PC-3 (cell line): ENCODE results near the gene AGPAT4. TPM values are rescaled to one million over a fixed set of nuclear protein-coding genes. Genes with fewer than 3 reads are reported as not detected.

Experiments
- ATAC-seq: fragments of 200-7000 bp; cut with Tn5 transposase; 2 replicates; pipeline ENCODE4 v1.9.1; 2020; ENCODE audit warnings: mild to moderate bottlenecking, moderate library complexity
- BruUV-seq: library from RNA; stranded (reverse); fragments of 400-500 nt; replicated peaks from 2 replicates; lab custom pipeline; 2021; lab: Mats Ljungman, UMichigan
- CTCF ChIA-PET: fragments of 300-600 bp; sonication (Branson Sonifier 250); formaldehyde crosslinking; loops from one replicate; lab custom pipeline; 2022; ENCODE audit warnings: antibody characterized with exemption; lab: Charles Lee
- POLR2A ChIA-PET: fragments of 300-600 bp; sonication (Branson Sonifier 250); formaldehyde crosslinking; loops from one replicate; lab custom pipeline; 2022; ENCODE audit warnings: antibody characterized with exemption; ENCODE audit not compliant: unreplicated experiment; lab: Charles Lee
- DNase-seq: peaks from one replicate; pipeline ENCODE4 v3.0.0-alpha.2; 2015
- H2AFZ ChIP-seq: fragments of 300-600 bp; sonication (generic); 2 replicates; pipeline ENCODE4 v1.6.0; 2016; ENCODE audit warnings: antibody characterized with exemption, low read length
- H3F3A ChIP-seq: fragments of 300-600 bp; sonication (generic); one replicate; pipeline ENCODE4 v1.6.0; 2017; ENCODE audit warnings: antibody characterized with exemption, low read length, control low read depth, mild to moderate bottlenecking; ENCODE audit not compliant: unreplicated experiment
- H3K27ac ChIP-seq: fragments of 300-600 bp; sonication (generic); 2 replicates; pipeline ENCODE4 v1.5.1; 2016; ENCODE audit warnings: mild to moderate bottlenecking, low read length
- H3K27me3 ChIP-seq: fragments of 300-600 bp; sonication (generic); 2 replicates; pipeline ENCODE4 v1.6.1; 2016; ENCODE audit warnings: low read length, mixed read lengths
- H3K36me3 ChIP-seq: fragments of 300-600 bp; sonication (generic); 2 replicates; pipeline ENCODE4 v1.6.1; 2016; ENCODE audit warnings: low read depth, mixed run types, low read length, mixed read lengths
- H3K4me1 ChIP-seq: fragments of 300-600 bp; sonication (generic); 2 replicates; pipeline ENCODE4 v1.5.1; 2016; ENCODE audit warnings: low read length; ENCODE audit not compliant: insufficient read depth
- H3K4me2 ChIP-seq: fragments of 300-600 bp; sonication (generic); 2 replicates; pipeline ENCODE4 v1.6.0; 2016; ENCODE audit warnings: low read length
- H3K4me3 ChIP-seq: fragments of 300-600 bp; sonication (generic); 2 replicates; pipeline ENCODE4 v1.5.1; 2016; ENCODE audit warnings: mild to moderate bottlenecking, low read length, mixed read lengths
- H3K79me2 ChIP-seq: fragments of 300-600 bp; sonication (generic); 2 replicates; pipeline ENCODE4 v1.6.1; 2017; ENCODE audit warnings: low read length, mixed read lengths
- H3K9ac ChIP-seq: fragments of 300-600 bp; sonication (generic); 2 replicates; pipeline ENCODE4 v1.6.0; 2016; ENCODE audit warnings: mild to moderate bottlenecking, low read length
- H3K9me2 ChIP-seq: fragments of 300-600 bp; sonication (generic); replicated peaks from 2 replicates; pipeline ENCODE4 v1.6.1; 2016; ENCODE audit warnings: mixed run types, low read length, mixed read lengths
- H3K9me3 ChIP-seq: fragments of 300-600 bp; sonication (generic); 2 replicates; pipeline ENCODE4 v1.6.1; 2016; ENCODE audit warnings: low read length, mixed read lengths
- H4K20me1 ChIP-seq: fragments of 300-600 bp; sonication (generic); 2 replicates; pipeline ENCODE4 v1.6.1; 2016; ENCODE audit warnings: low read length, mixed read lengths
- EZH2phosphoT487 ChIP-seq: fragments of 300-600 bp; sonication (generic); IDR thresholded peaks from 2 replicates; pipeline ENCODE4 v1.6.1; 2018; ENCODE audit warnings: mild to moderate bottlenecking, antibody characterized with exemption, low read length, borderline replicate concordance
- intact Hi-C: fragments of 100-400 bp; cut with micrococcal nuclease; formaldehyde crosslinking; loops from 2 replicates; pipeline ENCODE4 v1.9.0; 2023
- total RNA-seq: library from RNA; depleted of rRNA; stranded (reverse); fragments of >200 nt; gene quantifications from 2 replicates; pipeline ENCODE4 v1.2.3, GENCODE V29; 2014

The AGPAT4 gene
- total RNA-seq, 1 experiment from 2014 or later: 3.8 TPM

- Histone ChIP-seq H3K36me3 (peaks cover 42% of the 10 kb centered on the region), H3K9ac (peak overlapping the region; percentile 29; the same call in 1 of the 2 replicates), H3K4me1 (peaks cover 11% of the 10 kb centered on the region), H3F3A (no peaks in the 10 kb centered on the region), H2AFZ (no peak overlapping the region), H3K4me2 (0 out of 2 replicates have a peak overlapping the region, but pooled peaks have one; percentile 14), H3K79me2 (no peaks in the 10 kb centered on the region), H3K4me3 (no peak overlapping the region), H3K9me2 (no peaks in the 10 kb centered on the region), H3K9me3 (no peaks in the 10 kb centered on the region), H3K27me3 (no peaks in the 10 kb centered on the region), H4K20me1 (no peaks in the 10 kb centered on the region), H3K27ac (peak overlapping the region; percentile 76)
- ATAC-seq (no peak), DNase-seq (no peak)
- CTCF ChIA-PET: no interaction called here
- TF ChIP-seq EZH2phosphoT487: no peak
- BruUV-seq: no TSS peak
- intact Hi-C loops: no loop called here
- POLR2A ChIA-PET: no interaction called here
Observed at GRCh38 chr6:161080263-161080970, 193.4 kb downstream of the AGPAT4 start.
